Peyer's patch (tissue), 4 donors: ENCODE measurements around the gene GPR162.

Source experiments
- POLR2A ChIP-seq, 2 donors: fragments of 450-650 bp; IDR thresholded peaks; one replicate each; pipeline ENCODE4 v1.5.1; 2017; ENCODE audit warnings: antibody characterized with exemption in 2 of 2, mild to moderate bottlenecking in 2 of 2, moderate library complexity in 2 of 2
- TF ChIP-seq, protein P1 (sequence below), 6 experiments: fragments of 450-650 bp in 4 of 6; fragments of 200-600 bp in 2 of 6; sonication (generic) in 1 of 6; IDR thresholded peaks; one replicate each; pipeline ENCODE4 v1.5.1; 2017 to 2019; ENCODE audit warnings: antibody characterized with exemption in 6 of 6, mild to moderate bottlenecking in 3 of 6, moderate library complexity in 1 of 6

GRCh38 chr12:6828781-6829535, 7.3 kb downstream of the GPR162 start:
- TF ChIP-seq, protein P1, sequence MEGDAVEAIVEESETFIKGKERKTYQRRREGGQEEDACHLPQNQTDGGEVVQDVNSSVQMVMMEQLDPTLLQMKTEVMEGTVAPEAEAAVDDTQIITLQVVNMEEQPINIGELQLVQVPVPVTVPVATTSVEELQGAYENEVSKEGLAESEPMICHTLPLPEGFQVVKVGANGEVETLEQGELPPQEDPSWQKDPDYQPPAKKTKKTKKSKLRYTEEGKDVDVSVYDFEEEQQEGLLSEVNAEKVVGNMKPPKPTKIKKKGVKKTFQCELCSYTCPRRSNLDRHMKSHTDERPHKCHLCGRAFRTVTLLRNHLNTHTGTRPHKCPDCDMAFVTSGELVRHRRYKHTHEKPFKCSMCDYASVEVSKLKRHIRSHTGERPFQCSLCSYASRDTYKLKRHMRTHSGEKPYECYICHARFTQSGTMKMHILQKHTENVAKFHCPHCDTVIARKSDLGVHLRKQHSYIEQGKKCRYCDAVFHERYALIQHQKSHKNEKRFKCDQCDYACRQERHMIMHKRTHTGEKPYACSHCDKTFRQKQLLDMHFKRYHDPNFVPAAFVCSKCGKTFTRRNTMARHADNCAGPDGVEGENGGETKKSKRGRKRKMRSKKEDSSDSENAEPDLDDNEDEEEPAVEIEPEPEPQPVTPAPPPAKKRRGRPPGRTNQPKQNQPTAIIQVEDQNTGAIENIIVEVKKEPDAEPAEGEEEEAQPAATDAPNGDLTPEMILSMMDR (IDR thresholded peaks at IDR 0.05), result no peak
- no peak for TF ChIP-seq POLR2A (IDR thresholded peaks at IDR 0.05)
